ENCODE measurements around the gene TANGO6. TPM values are rescaled to one million over a fixed set of nuclear protein-coding genes. Genes with fewer than 3 reads are reported as not detected.

Gene TANGO6
- total RNA-seq = 10 to 100 TPM in 3 of 8 experiments, 1 to 10 TPM in 5; 6.4 to 18.6 (median 7.7) TPM

GRCh38 chr16:68843482-68844210 lies at the start of gene TANGO6:
Gene TANGO6 (plus strand): TSS chr16:68843531. CDS start chr16:68843618, 87 bp downstream.
- H3K27ac ChIP-seq = peak within 1 kb of the TSS; percentile 92 to 93
- in situ Hi-C loops (cut with MboI; ENCODE audit: low pct_unique_long_range_greater_than_20kb in 2 of 9, low sequenced_read_pairs in 9 of 9, unreplicated experiment in 9 of 9) = no loop called here
- peak within 1 kb of the TSS; percentile 66 to 83 (median 69) for H3K4me3 ChIP-seq
- ATAC-seq (replicated peaks in 6 of 8) = peak; percentile 88 to 97 (median 96)
- peaks cover 0 to 3% of the 10 kb centered on the region in 2 donors for H3K4me1 ChIP-seq (replicated peaks in 1 of 2)
- 0 to 20% (median 0%) methylated on average over 2 to 24 of the region's 55 CpGs; no CpG with 5 or more reads in 3 of the 10 experiments for WGBS, 10 experiments

- 0 to 94% (median 75%) methylated on average over 1 to 2 of the region's 2 CpGs; no CpG with 5 or more reads in 2 of the 10 experiments for WGBS, 10 experiments
- no peak overlapping the region for H3K4me3 ChIP-seq
- in situ Hi-C loops (cut with MboI; ENCODE audit: low pct_unique_long_range_greater_than_20kb in 2 of 9, low sequenced_read_pairs in 9 of 9, unreplicated experiment in 9 of 9) = no loop called here
- peak in 1 of 8 experiments; percentile 13 for ATAC-seq (replicated peaks in 6 of 8)
- peaks cover 0 to 3% of the 10 kb centered on the region in 2 donors for H3K4me1 ChIP-seq (replicated peaks in 1 of 2)
- H3K27ac ChIP-seq = no peak overlapping the region
Measured at GRCh38 chr16:68798398-68798797, 44.9 kb upstream of the TANGO6 start.

- WGBS, 10 experiments = 0 to 75% (median 11%) methylated on average over 1 to 4 of the region's 5 CpGs; no CpG with 5 or more reads in 2 of the 10 experiments
- ATAC-seq (replicated peaks in 6 of 8) = peak; percentile 33 to 99 (median 86)
- H3K4me1 ChIP-seq (replicated peaks in 1 of 2) = peaks cover 0 to 3% of the 10 kb centered on the region in 2 donors
- H3K4me3 ChIP-seq = no peak overlapping the region
- no peak overlapping the region for H3K27ac ChIP-seq
- in situ Hi-C loops (cut with MboI; ENCODE audit: low pct_unique_long_range_greater_than_20kb in 2 of 9, low sequenced_read_pairs in 9 of 9, unreplicated experiment in 9 of 9) = loop anchor here in 1 of 9 experiments (10.0 kb wide), 1 partner anchor 96 kb away; no protein-coding TSS in a partner anchor
Measured at GRCh38 chr16:68800257-68800875, 43.0 kb upstream of the TANGO6 start.

GRCh38 chr16:68802190-68802589 lies 41.1 kb upstream of the TANGO6 start:
- no peak overlapping the region for H3K27ac ChIP-seq
- ATAC-seq (replicated peaks in 6 of 8) = peak in 1 of 8 experiments; percentile 80
- H3K4me1 ChIP-seq (replicated peaks in 1 of 2) = peaks cover 0 to 3% of the 10 kb centered on the region in 2 donors
- H3K4me3 ChIP-seq = no peak overlapping the region
- 20 to 100% (median 85%) methylated on average over 1 to 7 of the region's 7 CpGs; no CpG with 5 or more reads in 4 of the 10 experiments for WGBS, 10 experiments
- in situ Hi-C loops (cut with MboI; ENCODE audit: low pct_unique_long_range_greater_than_20kb in 2 of 9, low sequenced_read_pairs in 9 of 9, unreplicated experiment in 9 of 9) = loop anchor here in 1 of 9 experiments (10.0 kb wide), 1 partner anchor 97 kb away; no protein-coding TSS in a partner anchor

GRCh38 chr16:68806422-68806821 lies 36.9 kb upstream of the TANGO6 start:
- 83 to 100% (median 100%) methylated on average over 1 of the region's 2 CpGs; no CpG with 5 or more reads in 5 of the 10 experiments for WGBS, 10 experiments

GRCh38 chr16:68806981-68807380 lies 36.4 kb upstream of the TANGO6 start:
- no peak for ATAC-seq (replicated peaks in 6 of 8)
- H3K4me1 ChIP-seq (replicated peaks in 1 of 2) = no peaks in the 10 kb centered on the region
- WGBS, 10 experiments = 40 to 60% (median 55%) methylated on average over 1 of the region's 1 CpG; no CpG with 5 or more reads in 5 of the 10 experiments
- in situ Hi-C loops (cut with MboI; ENCODE audit: low pct_unique_long_range_greater_than_20kb in 2 of 9, low sequenced_read_pairs in 9 of 9, unreplicated experiment in 9 of 9) = loop anchor here in 1 of 9 experiments (10.0 kb wide), 1 partner anchor 102 kb away; no protein-coding TSS in a partner anchor
- no peak overlapping the region for H3K27ac ChIP-seq
- H3K4me3 ChIP-seq = no peak overlapping the region

More at GRCh38 chr16:68806422-68806821, 36.9 kb upstream of the TANGO6 start:
- in situ Hi-C loops (cut with MboI; ENCODE audit: low pct_unique_long_range_greater_than_20kb in 2 of 9, low sequenced_read_pairs in 9 of 9, unreplicated experiment in 9 of 9) = loop anchor here in 1 of 9 experiments (10.0 kb wide), 1 partner anchor 102 kb away; no protein-coding TSS in a partner anchor
- no peak overlapping the region for H3K27ac ChIP-seq
- H3K4me1 ChIP-seq (replicated peaks in 1 of 2) = no peaks in the 10 kb centered on the region
- H3K4me3 ChIP-seq = no peak overlapping the region
- no peak for ATAC-seq (replicated peaks in 6 of 8)

GRCh38 chr16:68814516-68814915 lies 28.8 kb upstream of the TANGO6 start:
- Histone ChIP-seq H3K4me1 (replicated peaks in 1 of 2) (no peaks in the 10 kb centered on the region), H3K4me3 (no peak overlapping the region), H3K27ac (no peak overlapping the region)
- no peak for ATAC-seq (replicated peaks in 6 of 8)
- WGBS, 10 experiments = 90 to 100% (median 100%) methylated on average over 1 to 3 of the region's 3 CpGs; no CpG with 5 or more reads in 5 of the 10 experiments
- in situ Hi-C loops (cut with MboI; ENCODE audit: low pct_unique_long_range_greater_than_20kb in 2 of 9, low sequenced_read_pairs in 9 of 9, unreplicated experiment in 9 of 9) = no loop called here

GRCh38 chr16:68823401-68824135 lies 19.8 kb upstream of the TANGO6 start:
- peak in 3 of 8 experiments; percentile 72 to 96 (median 86) for ATAC-seq (replicated peaks in 6 of 8)

DNA sequence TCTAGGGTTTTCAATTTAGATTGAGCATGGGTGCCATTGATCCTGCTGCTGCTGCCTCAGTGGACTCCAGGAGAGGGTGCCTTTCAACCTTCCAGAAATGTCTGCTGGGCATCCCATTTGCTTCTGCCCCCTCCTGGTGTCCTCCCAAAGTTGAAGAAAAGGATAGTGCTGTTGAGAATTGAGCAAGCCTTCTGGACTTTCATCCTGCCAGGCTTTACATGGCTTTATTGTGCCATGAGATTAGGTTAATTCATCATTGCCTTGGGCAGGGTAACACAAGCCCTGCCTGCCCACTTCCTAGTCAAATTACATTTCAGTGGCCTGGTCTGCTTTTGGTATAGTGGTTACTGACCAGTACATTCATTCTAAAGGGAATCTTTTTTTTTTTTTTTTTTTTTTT lies 17.9 kb upstream of the TANGO6 start:
- no peaks in the 10 kb centered on the region for H3K4me1 ChIP-seq (replicated peaks in 1 of 2)
- no peak overlapping the region for H3K27ac ChIP-seq
- ATAC-seq (replicated peaks in 6 of 8) = no peak
- H3K4me3 ChIP-seq = no peak overlapping the region
- in situ Hi-C loops (cut with MboI; ENCODE audit: low pct_unique_long_range_greater_than_20kb in 2 of 9, low sequenced_read_pairs in 9 of 9, unreplicated experiment in 9 of 9) = no loop called here

More at GRCh38 chr16:68823401-68824135, 19.8 kb upstream of the TANGO6 start:
- in situ Hi-C loops (cut with MboI; ENCODE audit: low pct_unique_long_range_greater_than_20kb in 2 of 9, low sequenced_read_pairs in 9 of 9, unreplicated experiment in 9 of 9) = no loop called here
- WGBS, 10 experiments = 10 to 100% (median 59%) methylated on average over 2 to 7 of the region's 8 CpGs; no CpG with 5 or more reads in 1 of the 10 experiments
- Histone ChIP-seq H3K4me1 (replicated peaks in 1 of 2) (no peaks in the 10 kb centered on the region), H3K4me3 (no peak overlapping the region), H3K27ac (no peak overlapping the region)

DNA sequence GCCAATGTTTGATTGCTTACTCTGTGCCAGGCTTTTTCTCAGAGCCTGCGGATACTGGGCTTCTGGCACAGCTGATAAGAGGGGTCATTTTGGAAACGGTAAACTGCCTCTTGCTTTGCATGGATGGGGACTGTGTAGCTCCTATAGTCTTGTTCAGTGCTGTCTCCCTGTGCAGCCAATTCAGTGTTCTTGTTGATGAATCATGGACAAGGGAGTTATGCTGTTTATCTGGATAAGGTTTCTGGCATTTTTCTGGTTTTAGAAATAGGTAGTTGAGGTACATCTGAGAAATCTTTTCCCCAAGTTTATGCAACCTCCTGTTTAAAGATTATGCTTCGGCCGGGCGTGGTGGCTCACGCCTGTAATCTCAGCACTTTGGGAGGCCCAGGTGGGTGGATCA lies 16.7 kb upstream of the TANGO6 start:
- in situ Hi-C loops (cut with MboI; ENCODE audit: low pct_unique_long_range_greater_than_20kb in 2 of 9, low sequenced_read_pairs in 9 of 9, unreplicated experiment in 9 of 9) = no loop called here
- Histone ChIP-seq H3K4me3 (no peak overlapping the region), H3K27ac (no peak overlapping the region), H3K4me1 (replicated peaks in 1 of 2) (no peaks in the 10 kb centered on the region)
- no peak for ATAC-seq (replicated peaks in 6 of 8)
- WGBS, 10 experiments = 60 to 100% (median 90%) methylated on average over 1 to 5 of the region's 6 CpGs; no CpG with 5 or more reads in 1 of the 10 experiments

DNA sequence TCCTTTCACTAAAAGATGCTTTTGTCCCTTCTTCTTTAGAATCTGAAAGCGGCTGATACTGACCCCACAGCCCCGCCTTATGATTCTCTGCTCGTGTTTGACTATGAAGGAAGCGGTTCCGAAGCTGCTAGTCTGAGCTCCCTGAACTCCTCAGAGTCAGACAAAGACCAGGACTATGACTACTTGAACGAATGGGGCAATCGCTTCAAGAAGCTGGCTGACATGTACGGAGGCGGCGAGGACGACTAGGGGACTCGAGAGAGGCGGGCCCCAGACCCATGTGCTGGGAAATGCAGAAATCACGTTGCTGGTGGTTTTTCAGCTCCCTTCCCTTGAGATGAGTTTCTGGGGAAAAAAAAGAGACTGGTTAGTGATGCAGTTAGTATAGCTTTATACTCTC lies 10.1 kb upstream of the TANGO6 start:
- H3K27ac ChIP-seq = no peak overlapping the region
- no peaks in the 10 kb centered on the region for H3K4me1 ChIP-seq (replicated peaks in 1 of 2)
- no peak overlapping the region for H3K4me3 ChIP-seq
- in situ Hi-C loops (cut with MboI; ENCODE audit: low pct_unique_long_range_greater_than_20kb in 2 of 9, low sequenced_read_pairs in 9 of 9, unreplicated experiment in 9 of 9) = no loop called here
- ATAC-seq (replicated peaks in 6 of 8) = no peak
- WGBS, 10 experiments = 67 to 87% (median 79%) methylated on average over 2 to 14 of the region's 14 CpGs; no CpG with 5 or more reads in 2 of the 10 experiments

GRCh38 chr16:68834550-68834949 lies 8.8 kb upstream of the TANGO6 start:
- in situ Hi-C loops (cut with MboI; ENCODE audit: low pct_unique_long_range_greater_than_20kb in 2 of 9, low sequenced_read_pairs in 9 of 9, unreplicated experiment in 9 of 9) = no loop called here
- WGBS, 10 experiments = 83 to 100% (median 100%) methylated on average over 1 of the region's 1 CpG; no CpG with 5 or more reads in 4 of the 10 experiments
- no peak overlapping the region for H3K4me3 ChIP-seq
- H3K4me1 ChIP-seq (replicated peaks in 1 of 2) = no peaks in the 10 kb centered on the region
- ATAC-seq (replicated peaks in 6 of 8) = no peak
- no peak overlapping the region for H3K27ac ChIP-seq

Measured in motor neuron (in vitro differentiated cells).